Inflammatory macrophage treated with lipopolysaccharide for 4 hours (primary cell): ENCODE measurements around the gene PPA1.
"Not testable (repeated sequence)": the region's sequence is repeated elsewhere in the genome, so short reads cannot be mapped to it uniquely, and the experiment has no call there.

ENCODE experiments used
- DNase-seq: peaks from one replicate; pipeline ENCODE4 v3.0.0-alpha.2; 2020

Gene PPA1

GRCh38 chr10:70206762-70207161, 26.5 kb downstream of the PPA1 start:
- DNase-seq, result no peak

GRCh38 chr10:70201105-70201504, 32.1 kb downstream of the PPA1 start:
- DNase-seq, result no peak

- DNase-seq, result no peak
Observed at GRCh38 chr10:70198696-70199466, 34.3 kb downstream of the PPA1 start.

- no peak for DNase-seq
Observed at GRCh38 chr10:70197235-70197945, 35.8 kb downstream of the PPA1 start.

GRCh38 chr10:70193391-70193844, 39.8 kb downstream of the PPA1 start:
- DNase-seq, result no peak

- DNase-seq, result peak; percentile 58
Observed at GRCh38 chr10:70192326-70192968, 40.8 kb downstream of the PPA1 start.

GRCh38 chr10:70191972-70192305, 41.3 kb downstream of the PPA1 start:
- peak; percentile 85 for DNase-seq

GRCh38 chr10:70191161-70191971, 41.9 kb downstream of the PPA1 start:
- DNase-seq, result no peak

GRCh38 chr10:70190581-70190980, 42.6 kb downstream of the PPA1 start:
- DNase-seq, result no peak

- DNase-seq, result no peak
Observed at GRCh38 chr10:70190102-70190501, 43.1 kb downstream of the PPA1 start.

- peak; percentile 30 for DNase-seq
Observed at GRCh38 chr10:70188768-70189167, 44.5 kb downstream of the PPA1 start.

GRCh38 chr10:70186571-70186970, 46.7 kb downstream of the PPA1 start:
- DNase-seq, result no peak

- DNase-seq, result no peak
Observed at GRCh38 chr10:70186090-70186489, 47.1 kb downstream of the PPA1 start.

GRCh38 chr10:70183304-70183703, 49.9 kb downstream of the PPA1 start:
- no peak for DNase-seq

- not testable (repeated sequence) for DNase-seq
Observed at GRCh38 chr10:70179209-70179608, 54.0 kb downstream of the PPA1 start.

GRCh38 chr10:70178139-70178725, 55.0 kb downstream of the PPA1 start:
- DNase-seq, result no peak

- no peak for DNase-seq
Observed at GRCh38 chr10:70176441-70176840, 56.8 kb downstream of the PPA1 start.

GRCh38 chr10:70175516-70175915, 57.7 kb downstream of the PPA1 start:
- no peak for DNase-seq

- peak; percentile 74 for DNase-seq
Observed at GRCh38 chr10:70174058-70174741, 59.0 kb downstream of the PPA1 start.

GRCh38 chr10:70169649-70170364, 63.4 kb downstream of the PPA1 start:
- DNase-seq, result peak; percentile 45

GRCh38 chr10:70169011-70169410, 64.2 kb downstream of the PPA1 start:
- no peak for DNase-seq
